Psoas muscle (tissue), 8 donors: Measurements from ENCODE around the gene EMC6. TPM values are rescaled to one million over a fixed set of nuclear protein-coding genes. Genes with fewer than 3 reads are reported as not detected.
A peak's percentile ranks its signal among the peaks of the same experiment; 100 is the strongest.

ENCODE experiments used
- ATAC-seq, 4 donors: fragments of 200-7000 bp; cut with Tn5 transposase; one replicate each; pipeline ENCODE4 v1.9.1; 2020; ENCODE audit warnings: moderate library complexity in 3 of 4, mild to moderate bottlenecking in 2 of 4
- DNase-seq, 2 donors: peaks; one replicate each; pipeline ENCODE4 v3.0.0-alpha.2; 2020
- H3K27ac ChIP-seq: fragments of 200-600 bp; one replicate; pipeline ENCODE4 v1.8.0; 2022
- H3K27me3 ChIP-seq, 3 donors: fragments of 200-600 bp in 1 of 3; one replicate each; pipeline versions ENCODE4 v1.6.1 to v1.8.0; 2013 to 2022; ENCODE audit warnings: low read length in 2 of 3, mild to moderate bottlenecking in 2 of 3, moderate library complexity in 1 of 3; ENCODE audit not compliant: insufficient read depth in 3 of 3
- H3K36me3 ChIP-seq, 2 donors: fragments of 200-600 bp in 1 of 2; one replicate each; pipeline versions ENCODE4 v1.6.1 to v1.8.0; 2013 to 2022; ENCODE audit warnings: low read depth in 1 of 2, mild to moderate bottlenecking in 1 of 2, moderate library complexity in 1 of 2; ENCODE audit not compliant: insufficient read depth in 1 of 2
- H3K4me1 ChIP-seq: fragments of 200-600 bp; one replicate; pipeline ENCODE4 v1.8.0; 2022
- H3K4me3 ChIP-seq: fragments of 200-600 bp; one replicate; pipeline ENCODE4 v1.8.0; 2022; ENCODE audit warnings: mild to moderate bottlenecking
- H3K9me3 ChIP-seq: fragments of 200-600 bp; one replicate; pipeline ENCODE4 v1.8.0; 2022
- CTCF ChIP-seq: fragments of 200-600 bp; IDR thresholded peaks from one replicate; pipeline ENCODE4 v1.8.0; 2022; ENCODE audit warnings: antibody characterized with exemption
- WGBS, 3 donors: extraction: QIAGEN DNeasy Blood & Tissue Kit; methylation state at CpG; one replicate each; pipeline versions ENCODE4 v1.1.6 to v1.1.7; 2013; 5-methylcytosine and 5-hydroxymethylcytosine counted together
- intact Hi-C, 2 donors: fragments of 100-400 bp; cut with DNase I; formaldehyde crosslinking; loops; one replicate each; pipeline versions ENCODE4 v1.11.0 to v1.14.2; 2022
- polyA plus RNA-seq, 3 donors: library from polyadenylated mRNA; stranded (reverse); fragments of 200-250 nt; gene quantifications; one replicate each; pipeline ENCODE4 v1.2.3, GENCODE V29; 2013
- total RNA-seq, 4 donors: library from RNA; stranded (reverse); fragmentation: NEBNext Ultra II Directional in 2 of 4; extraction: Animal tissue kit (Norgen Biotek cat#: 25700) in 2 of 4; gene quantifications; one replicate each; pipeline versions ENCODE4 v1.2.1 to v1.2.4, GENCODE V29; 2021 to 2023
- donor health status: healthy with polysubstance abuse.
- donor health status: DM: no; HTN: no; CAD: no; lungs with moderate emphysema.
- donor health status: Bipolar disorder and iron deficiency.
- donor health status: healthy.
- donor health status: DM: yes; HTN: yes; CAD: no.
- donor health status: DM: no; HTN: no; CAD: no.
- donor health status: DM: no; HTN: no; CAD: no.
- donor health status: DM: yes; HTN: yes; CAD: no.

The EMC6 gene
- total and polyA plus RNA-seq, 7 donors: 91.6 to 270 (median 135) TPM

DNA sequence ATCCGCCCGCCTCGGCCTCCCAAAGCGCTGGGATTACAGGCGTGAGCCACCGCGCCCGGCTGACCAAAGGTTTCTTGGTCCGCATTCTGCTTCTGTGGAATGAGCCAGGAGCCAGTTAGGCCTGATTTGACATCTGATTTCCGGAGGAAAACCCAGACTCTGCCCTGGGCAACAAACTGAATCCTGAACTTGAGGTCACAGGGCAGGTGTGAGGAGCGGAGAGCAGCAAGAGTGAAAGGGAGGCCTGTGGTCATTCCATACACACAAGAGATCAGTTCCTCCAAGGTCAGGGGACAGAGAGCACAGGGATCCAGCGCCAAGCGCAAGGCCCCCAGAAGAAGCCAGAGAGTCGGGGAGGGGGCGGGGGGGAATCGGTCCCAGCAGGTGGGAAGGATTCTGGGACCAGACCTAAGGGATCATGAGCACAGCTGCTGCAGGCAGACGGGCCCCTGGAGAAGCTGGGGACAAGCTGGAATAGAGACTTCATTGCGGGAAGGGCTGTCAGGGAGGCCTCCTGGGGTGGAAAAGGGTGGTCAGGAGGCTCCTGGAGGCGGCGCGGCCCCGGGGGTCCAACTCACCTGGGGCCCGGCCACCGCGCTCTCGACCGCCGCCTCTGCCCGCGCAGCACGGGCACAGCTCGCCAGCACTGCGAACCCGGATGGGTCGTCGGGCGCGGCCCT lies 33.0 kb upstream of the EMC6 start:
- peak in 3 of 4 donors; percentile 0 to 11 (median 1) for ATAC-seq
- intact Hi-C loops: no loop called here

DNA sequence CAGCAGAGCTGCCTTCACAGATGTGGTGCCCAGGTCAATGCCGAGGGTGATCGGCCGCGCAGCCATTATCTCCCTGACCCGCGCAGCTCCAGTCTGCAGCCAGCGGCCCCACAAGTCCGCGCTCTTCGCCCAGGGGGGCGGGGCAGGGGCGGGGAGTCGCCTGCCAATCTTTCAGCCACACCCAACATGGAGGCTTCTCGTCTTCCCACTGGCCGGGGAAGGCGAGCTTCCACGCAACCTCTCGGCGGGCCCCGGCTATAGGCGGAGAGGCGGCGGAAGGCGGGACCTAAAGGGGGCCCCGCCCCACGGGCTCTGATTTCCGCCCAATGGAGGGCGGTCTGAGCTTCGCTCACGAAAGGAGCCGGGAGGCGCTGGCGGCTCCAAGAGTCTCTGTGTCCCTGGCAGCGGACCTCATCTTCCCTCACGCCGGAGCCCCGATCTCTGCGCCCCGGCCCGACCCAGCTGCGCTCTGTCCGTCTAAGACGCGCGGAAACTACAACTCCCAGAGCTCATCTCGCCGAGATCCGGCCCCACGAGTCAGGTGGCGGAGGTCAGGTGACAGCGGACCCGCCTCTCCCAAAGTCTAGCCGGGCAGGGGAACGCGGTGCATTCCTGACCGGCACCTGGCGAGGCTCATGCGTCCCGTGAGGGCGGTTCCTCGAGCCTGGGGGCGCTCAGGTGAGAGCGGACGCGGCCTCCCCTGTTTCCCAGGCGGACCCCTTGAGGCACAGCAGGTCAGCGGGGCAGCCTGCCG lies 32.3 kb upstream of the EMC6 start, which contains the start of the genes CTNS and SHPK:
Gene CTNS, plus strand, starts transcription at position 607 of the 754 bp plus-strand sequence. CDS start 3,447 bp downstream, outside the sequence.
Gene SHPK, minus strand, starts transcription at position 97 of the 754 bp plus-strand sequence. Its CDS starts 31 bp downstream, at position 66.
- peak within 1 kb of the TSS; percentile 94 for H3K27ac ChIP-seq
- DNase-seq (peak; percentile 97 to 99), ATAC-seq (peak; percentile 92 to 96 (median 94))
- peaks cover 0 to 25% of the 10 kb centered on the region in 2 donors for H3K36me3 ChIP-seq
- H3K4me1 ChIP-seq: peaks cover 31% of the 10 kb centered on the region
- H3K9me3 ChIP-seq: no peaks in the 10 kb centered on the region
- intact Hi-C loops: no loop called here
- H3K27me3 ChIP-seq: no peaks in the 10 kb centered on the region
- WGBS, 3 donors: 0 to 1% (median 0%) methylated on average over 42 to 68 of the region's 68 CpGs
- peak; percentile 6 for TF ChIP-seq CTCF
- H3K4me3 ChIP-seq: peak within 1 kb of the TSS; percentile 78

More for the DNA sequence above, 33.0 kb upstream of the EMC6 start:
- H3K27ac ChIP-seq: peak overlapping the region; percentile 94
- H3K9me3 ChIP-seq: no peaks in the 10 kb centered on the region
- no peak for TF ChIP-seq CTCF
- WGBS, 3 donors: 13 to 20% (median 15%) methylated on average over 24 to 37 of the region's 38 CpGs
- no peaks in the 10 kb centered on the region for H3K27me3 ChIP-seq
- DNase-seq: no peak
- H3K4me3 ChIP-seq: peak overlapping the region; percentile 78
- peaks cover 0 to 28% of the 10 kb centered on the region in 2 donors for H3K36me3 ChIP-seq
- peaks cover 26% of the 10 kb centered on the region for H3K4me1 ChIP-seq

DNA sequence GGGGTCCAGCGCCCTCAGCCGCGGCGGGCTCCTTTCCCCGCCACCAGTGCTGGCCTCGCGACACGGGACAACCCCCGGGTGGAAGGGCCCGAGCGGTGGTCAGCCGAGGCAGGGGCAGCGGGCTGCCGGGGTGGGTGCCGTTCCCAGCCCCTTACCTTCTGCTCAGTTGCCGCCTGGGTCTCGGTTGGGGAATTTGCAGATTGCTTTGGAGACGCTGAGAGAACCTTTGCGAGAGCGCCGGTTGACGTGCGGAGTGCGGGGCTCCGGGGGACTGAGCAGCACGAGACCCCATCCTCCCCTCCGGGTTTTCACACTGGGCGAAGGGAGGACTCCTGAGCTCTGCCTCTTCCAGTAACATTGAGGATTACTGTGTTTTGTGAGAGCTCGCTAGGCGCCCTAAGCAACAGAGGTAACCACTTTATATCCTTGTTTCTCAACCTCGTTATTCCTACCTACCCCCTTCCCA lies 31.7 kb upstream of the EMC6 start:
- peak overlapping the region; percentile 78 for H3K4me3 ChIP-seq
- peaks cover 0 to 23% of the 10 kb centered on the region in 2 donors for H3K36me3 ChIP-seq
- H3K4me1 ChIP-seq: peaks cover 31% of the 10 kb centered on the region
- WGBS, 3 donors: 1 to 2% (median 2%) methylated on average over 21 to 31 of the region's 31 CpGs
- H3K9me3 ChIP-seq: no peaks in the 10 kb centered on the region
- H3K27ac ChIP-seq: peak overlapping the region; percentile 94
- intact Hi-C loops: no loop called here
- ATAC-seq: peak; percentile 0 to 9 (median 1)
- no peaks in the 10 kb centered on the region for H3K27me3 ChIP-seq
- TF ChIP-seq CTCF: no peak
- DNase-seq: no peak

DNA sequence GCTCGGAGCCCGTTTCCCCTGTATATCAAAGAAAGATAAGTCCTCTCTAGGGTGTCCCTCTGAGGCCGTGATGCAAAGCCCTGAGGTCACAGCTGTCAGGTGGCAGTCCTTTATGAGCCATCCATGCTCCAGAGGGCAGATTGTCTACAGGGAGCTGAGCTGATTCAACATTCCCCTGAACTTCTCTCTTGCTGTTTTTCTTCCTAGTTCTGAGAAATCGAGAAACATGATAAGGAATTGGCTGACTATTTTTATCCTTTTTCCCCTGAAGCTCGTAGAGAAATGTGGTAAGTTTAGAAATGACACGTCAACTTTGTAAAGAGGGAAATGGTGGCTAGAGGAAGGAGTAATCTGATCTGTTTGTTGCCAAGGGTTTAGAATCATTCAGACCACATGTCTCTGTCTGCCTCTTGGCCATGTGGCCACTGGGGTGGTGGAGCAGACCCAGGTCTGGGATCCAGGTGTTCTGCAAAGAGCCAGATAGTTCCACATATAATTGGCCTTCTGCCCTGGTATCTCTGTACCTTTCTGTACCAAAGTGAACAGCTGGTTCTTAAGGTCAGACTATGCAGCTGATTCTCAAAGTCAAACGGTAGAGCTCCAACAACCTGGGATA lies 28.5 kb upstream of the EMC6 start:
- WGBS, 3 donors: 23 to 33% (median 31%) methylated on average over 7 of the region's 7 CpGs
- Histone ChIP-seq H3K27ac (peak overlapping the region; percentile 83), H3K36me3 (peaks cover 0 to 41% of the 10 kb centered on the region in 2 donors), H3K27me3 (no peaks in the 10 kb centered on the region), H3K4me1 (peaks cover 23% of the 10 kb centered on the region), H3K9me3 (no peaks in the 10 kb centered on the region), H3K4me3 (no peak overlapping the region)
- intact Hi-C loops: loop anchor here in 1 of 2 donors (1.0 kb wide), 1 partner anchor 28 kb away; the partner anchor contains the start of genes EMC6 and TAX1BP3
- DNase-seq (peak in 1 of 2 donors; percentile 56), ATAC-seq (peak in 3 of 4 donors; percentile 21 to 56 (median 32))
- no peak for TF ChIP-seq CTCF
